Measurements from ENCODE around the gene STK24.

DNA sequence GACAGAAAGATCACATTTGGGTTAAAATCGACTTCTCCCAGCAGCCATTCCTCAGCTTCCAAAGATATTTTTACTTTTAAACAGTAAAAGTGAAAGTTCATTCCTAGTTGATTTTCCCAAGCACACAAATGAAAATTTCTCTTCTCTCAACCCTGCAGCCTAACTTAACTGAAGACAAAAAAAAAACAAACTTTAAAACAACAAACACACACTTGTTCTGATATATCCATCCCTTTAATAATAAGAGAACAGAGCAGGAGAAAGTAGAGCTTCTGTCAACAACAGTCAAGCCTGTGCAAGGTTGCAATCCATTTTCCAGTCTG is 72.9 kb downstream of the STK24 start:
- TF ChIP-seq, protein P1, sequence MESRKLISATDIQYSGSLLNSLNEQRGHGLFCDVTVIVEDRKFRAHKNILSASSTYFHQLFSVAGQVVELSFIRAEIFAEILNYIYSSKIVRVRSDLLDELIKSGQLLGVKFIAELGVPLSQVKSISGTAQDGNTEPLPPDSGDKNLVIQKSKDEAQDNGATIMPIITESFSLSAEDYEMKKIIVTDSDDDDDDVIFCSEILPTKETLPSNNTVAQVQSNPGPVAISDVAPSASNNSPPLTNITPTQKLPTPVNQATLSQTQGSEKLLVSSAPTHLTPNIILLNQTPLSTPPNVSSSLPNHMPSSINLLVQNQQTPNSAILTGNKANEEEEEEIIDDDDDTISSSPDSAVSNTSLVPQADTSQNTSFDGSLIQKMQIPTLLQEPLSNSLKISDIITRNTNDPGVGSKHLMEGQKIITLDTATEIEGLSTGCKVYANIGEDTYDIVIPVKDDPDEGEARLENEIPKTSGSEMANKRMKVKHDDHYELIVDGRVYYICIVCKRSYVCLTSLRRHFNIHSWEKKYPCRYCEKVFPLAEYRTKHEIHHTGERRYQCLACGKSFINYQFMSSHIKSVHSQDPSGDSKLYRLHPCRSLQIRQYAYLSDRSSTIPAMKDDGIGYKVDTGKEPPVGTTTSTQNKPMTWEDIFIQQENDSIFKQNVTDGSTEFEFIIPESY (IDR thresholded peaks at IDR 0.05) = no peak
- TF ChIP-seq, protein P2, sequence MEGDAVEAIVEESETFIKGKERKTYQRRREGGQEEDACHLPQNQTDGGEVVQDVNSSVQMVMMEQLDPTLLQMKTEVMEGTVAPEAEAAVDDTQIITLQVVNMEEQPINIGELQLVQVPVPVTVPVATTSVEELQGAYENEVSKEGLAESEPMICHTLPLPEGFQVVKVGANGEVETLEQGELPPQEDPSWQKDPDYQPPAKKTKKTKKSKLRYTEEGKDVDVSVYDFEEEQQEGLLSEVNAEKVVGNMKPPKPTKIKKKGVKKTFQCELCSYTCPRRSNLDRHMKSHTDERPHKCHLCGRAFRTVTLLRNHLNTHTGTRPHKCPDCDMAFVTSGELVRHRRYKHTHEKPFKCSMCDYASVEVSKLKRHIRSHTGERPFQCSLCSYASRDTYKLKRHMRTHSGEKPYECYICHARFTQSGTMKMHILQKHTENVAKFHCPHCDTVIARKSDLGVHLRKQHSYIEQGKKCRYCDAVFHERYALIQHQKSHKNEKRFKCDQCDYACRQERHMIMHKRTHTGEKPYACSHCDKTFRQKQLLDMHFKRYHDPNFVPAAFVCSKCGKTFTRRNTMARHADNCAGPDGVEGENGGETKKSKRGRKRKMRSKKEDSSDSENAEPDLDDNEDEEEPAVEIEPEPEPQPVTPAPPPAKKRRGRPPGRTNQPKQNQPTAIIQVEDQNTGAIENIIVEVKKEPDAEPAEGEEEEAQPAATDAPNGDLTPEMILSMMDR (IDR thresholded peaks at IDR 0.05 in 2 of 3, conservative IDR thresholded peaks at IDR 0.05 in 1 of 3; ENCODE audit: control insufficient read depth in 2 of 3, extremely low read depth in 1 of 3, insufficient read depth in 1 of 3, low read depth in 3 of 3, low read length in 3 of 3) = no peak
- no peak for TF ChIP-seq SIN3A (IDR thresholded peaks at IDR 0.05; ENCODE audit: low read depth, low read length)
- TF ChIP-seq POLR2A (IDR thresholded peaks at IDR 0.05; ENCODE audit: low read depth, low read length) = no peak
- no peak for TF ChIP-seq TCF12 (IDR thresholded peaks at IDR 0.05; ENCODE audit: low read depth, low read length)
- no peak for TF ChIP-seq POLR2AphosphoS5 (IDR thresholded peaks at IDR 0.05; ENCODE audit: low read length)
